ENCODE measurements around the gene PDE1A.

The PDE1A gene

GRCh38 chr2:182426918-182427240, at the start of gene PDE1A:
TSS of gene PDE1A (minus strand) at chr2:182427036.
- DNase-seq (ENCODE audit: low read depth in 1 of 2, low spot score in 1 of 2), result no peak

- no peak for DNase-seq (ENCODE audit: low read depth in 1 of 2, low spot score in 1 of 2)
Measured at GRCh38 chr2:182473635-182474034, 46.8 kb upstream of the PDE1A start.

DNA sequence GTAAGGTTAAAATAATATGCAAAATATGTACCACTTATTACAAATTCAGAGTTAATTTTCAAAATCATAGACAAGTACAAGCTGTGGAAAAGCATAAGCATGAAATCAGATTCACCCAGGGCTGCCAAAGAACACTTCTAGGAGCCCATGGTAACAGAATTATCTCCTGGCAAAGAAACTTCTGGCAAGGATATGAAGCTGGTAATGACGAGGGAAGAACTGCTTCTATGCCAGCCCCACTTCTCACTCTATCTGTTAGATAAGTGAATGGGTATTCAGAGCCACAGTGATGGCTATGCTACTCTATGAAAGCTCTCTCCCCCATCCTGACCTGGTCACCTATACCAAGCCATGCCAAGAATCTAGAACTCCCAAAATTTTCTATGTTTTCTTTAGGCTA, 36.9 kb upstream of the PDE1A start:
- DNase-seq (ENCODE audit: low read depth in 1 of 2, low spot score in 1 of 2), result no peak

DNA sequence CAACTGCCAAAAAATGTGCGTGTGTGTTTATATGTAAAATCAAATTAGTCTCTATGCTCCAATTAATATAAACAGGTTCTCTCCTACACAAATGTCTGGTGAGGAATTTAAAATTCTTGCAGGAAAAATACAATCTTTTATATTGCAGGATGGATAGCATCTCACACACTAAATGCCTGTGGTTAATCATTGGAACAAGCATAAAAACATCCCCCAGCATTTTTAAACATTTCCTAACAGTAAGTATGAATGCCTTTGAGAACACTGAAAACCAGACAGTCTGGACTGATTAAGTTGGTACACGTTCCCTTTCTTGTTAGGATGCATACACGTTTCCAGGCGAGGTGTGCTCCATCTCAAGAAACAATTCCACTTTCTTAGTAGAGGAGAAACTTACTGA, 29.9 kb upstream of the PDE1A start:
- no peak for DNase-seq (ENCODE audit: low read depth in 1 of 2, low spot score in 1 of 2)

- DNase-seq (ENCODE audit: low read depth in 1 of 2, low spot score in 1 of 2), result no peak
Measured at GRCh38 chr2:182452456-182452990, 25.7 kb upstream of the PDE1A start.

GRCh38 chr2:182448371-182448770, 21.5 kb upstream of the PDE1A start:
- DNase-seq (ENCODE audit: low read depth in 1 of 2, low spot score in 1 of 2), result no peak

DNA sequence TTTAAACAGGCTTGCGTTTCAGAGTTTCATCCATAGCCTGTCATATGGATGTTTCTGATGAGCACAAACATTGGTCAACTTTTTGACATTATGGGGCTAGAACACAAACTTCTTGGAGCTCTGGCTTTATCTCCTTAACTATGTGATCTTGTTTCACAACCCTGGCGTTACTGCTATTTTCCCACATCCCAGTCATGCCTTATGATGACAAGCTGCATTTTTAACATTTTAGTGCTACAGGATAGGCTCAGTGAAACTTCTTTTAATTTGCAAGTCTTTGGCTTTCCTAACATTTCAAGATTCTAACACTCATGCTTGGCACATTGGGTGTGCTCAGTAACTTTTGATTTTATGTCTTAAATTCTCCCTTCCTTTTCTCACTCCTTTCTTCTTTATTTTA, 21.0 kb upstream of the PDE1A start:
- no peak for DNase-seq (ENCODE audit: low read depth in 1 of 2, low spot score in 1 of 2)

GRCh38 chr2:182447163-182447562, 20.3 kb upstream of the PDE1A start:
- no peak for DNase-seq (ENCODE audit: low read depth in 1 of 2, low spot score in 1 of 2)

DNA sequence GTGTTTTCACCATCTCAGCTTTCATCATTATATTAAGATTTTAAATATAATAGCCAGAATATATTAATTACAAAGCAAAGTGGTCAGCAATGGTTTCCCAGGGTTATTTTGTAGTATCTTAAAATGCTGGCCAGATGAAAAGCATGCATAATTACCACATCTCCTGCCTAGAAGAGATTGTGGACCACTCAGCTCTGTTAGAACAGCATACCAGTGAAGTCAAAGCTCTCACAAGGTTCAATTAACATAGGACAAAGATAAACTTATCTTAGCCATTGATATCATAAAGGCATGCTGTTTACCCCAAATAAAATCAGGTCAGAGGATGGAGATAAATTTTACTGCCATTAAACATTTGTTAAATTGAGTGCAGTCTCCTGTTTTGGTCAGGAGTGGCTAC, 19.3 kb upstream of the PDE1A start:
- DNase-seq (ENCODE audit: low read depth in 1 of 2, low spot score in 1 of 2), result no peak

- DNase-seq (ENCODE audit: low read depth in 1 of 2, low spot score in 1 of 2), result no peak
Measured at GRCh38 chr2:182445391-182445965, 18.6 kb upstream of the PDE1A start.

- DNase-seq (ENCODE audit: low read depth in 1 of 2, low spot score in 1 of 2), result no peak
Measured at GRCh38 chr2:182444806-182445205, 18.0 kb upstream of the PDE1A start.

DNA sequence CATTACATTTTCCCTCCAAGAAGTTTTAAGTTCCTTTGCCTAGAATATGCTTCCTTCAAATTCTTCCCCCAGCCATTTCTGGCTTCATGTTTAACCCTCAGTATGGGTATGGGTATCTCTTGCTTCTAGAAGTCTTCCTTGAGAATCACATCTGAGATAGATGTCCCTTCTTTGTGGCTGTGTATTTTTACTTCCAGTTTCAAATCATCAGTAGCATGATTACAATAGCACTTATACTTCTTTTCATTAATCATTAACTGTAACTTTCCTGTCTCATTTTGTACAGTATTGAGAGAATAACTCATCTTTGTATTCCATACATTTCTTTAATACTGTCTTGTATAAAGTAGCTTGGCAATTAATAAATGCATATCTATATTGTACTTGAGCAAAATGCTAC, 17.3 kb upstream of the PDE1A start:
- DNase-seq (ENCODE audit: low read depth in 1 of 2, low spot score in 1 of 2), result no peak

- DNase-seq (ENCODE audit: low read depth in 1 of 2, low spot score in 1 of 2), result no peak
Measured at GRCh38 chr2:182436252-182436651, 9.4 kb upstream of the PDE1A start.

- DNase-seq (ENCODE audit: low read depth in 1 of 2, low spot score in 1 of 2), result no peak
Measured at GRCh38 chr2:182435754-182436153, 8.9 kb upstream of the PDE1A start.

- no peak for DNase-seq (ENCODE audit: low read depth in 1 of 2, low spot score in 1 of 2)
Measured at GRCh38 chr2:182432051-182432450, 5.2 kb upstream of the PDE1A start.

DNA sequence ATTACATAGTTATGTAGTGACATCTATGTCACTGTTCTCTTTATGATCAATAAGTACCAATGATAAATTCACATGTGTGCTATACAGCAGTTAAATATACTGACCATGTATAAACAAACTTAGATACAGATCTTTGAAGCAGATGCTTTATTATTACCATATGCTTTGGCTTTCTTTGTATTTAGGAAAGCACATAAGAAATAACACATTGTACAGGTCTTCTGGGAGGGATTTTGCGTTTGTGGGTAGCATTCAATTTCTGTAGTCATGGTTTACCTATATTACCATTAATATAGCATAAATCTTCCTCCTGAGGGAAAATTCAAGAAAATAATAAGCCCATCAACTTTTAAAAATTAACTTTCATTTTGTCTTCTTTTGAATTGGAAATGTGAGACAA, 1.6 kb upstream of the PDE1A start:
- no peak for DNase-seq (ENCODE audit: low read depth in 1 of 2, low spot score in 1 of 2)

- no peak for DNase-seq (ENCODE audit: low read depth in 1 of 2, low spot score in 1 of 2)
Measured at GRCh38 chr2:182426082-182426917, 536 bp downstream of the PDE1A start.

DNA sequence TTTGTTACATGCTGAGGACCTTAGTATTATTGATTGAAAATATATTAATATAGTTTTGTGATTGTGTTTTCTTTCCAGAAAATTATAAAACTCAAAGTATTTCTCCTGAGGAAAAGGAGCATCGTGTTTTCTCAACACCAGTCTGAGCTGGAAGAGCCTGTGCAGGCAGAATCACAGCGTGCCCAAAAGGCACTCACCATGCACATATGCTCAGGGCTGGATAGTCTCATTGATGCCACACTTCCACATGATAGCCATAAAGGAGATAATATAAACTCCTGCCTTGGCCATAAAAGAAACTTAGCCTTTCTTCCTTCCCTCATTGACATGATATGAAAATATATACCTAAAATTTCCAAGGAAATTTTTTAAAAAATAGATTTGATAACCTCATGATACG, 4.0 kb downstream of the PDE1A start:
- DNase-seq (ENCODE audit: low read depth in 1 of 2, low spot score in 1 of 2), result no peak

- no peak for DNase-seq (ENCODE audit: low read depth in 1 of 2, low spot score in 1 of 2)
Measured at GRCh38 chr2:182420669-182421068, 6.2 kb downstream of the PDE1A start.

- no peak for DNase-seq (ENCODE audit: low read depth in 1 of 2, low spot score in 1 of 2)
Measured at GRCh38 chr2:182416861-182417260, 10.0 kb downstream of the PDE1A start.

- no peak for DNase-seq (ENCODE audit: low read depth in 1 of 2, low spot score in 1 of 2)
Measured at GRCh38 chr2:182416191-182416590, 10.6 kb downstream of the PDE1A start.

DNA sequence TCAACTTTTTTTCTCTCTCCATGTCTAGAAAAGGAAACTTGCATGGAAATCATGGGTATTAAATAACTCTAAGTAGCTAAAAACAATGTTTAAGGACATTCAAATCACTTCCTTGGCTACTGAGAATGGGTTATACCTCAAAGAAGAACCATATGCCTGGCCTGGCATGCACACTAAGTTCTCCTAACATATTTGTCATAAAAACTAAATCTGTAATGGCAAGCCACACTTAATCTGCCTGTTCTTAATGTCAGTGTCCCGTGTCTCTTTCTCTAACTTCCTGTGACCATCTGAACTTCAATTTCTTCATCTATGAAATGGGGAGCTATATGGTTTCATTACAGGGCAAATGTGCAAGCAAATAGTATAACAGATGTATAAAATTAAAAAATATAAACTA, 11.1 kb downstream of the PDE1A start:
- DNase-seq (ENCODE audit: low read depth in 1 of 2, low spot score in 1 of 2), result no peak

GRCh38 chr2:182412858-182413257, 14.0 kb downstream of the PDE1A start:
- no peak for DNase-seq (ENCODE audit: low read depth in 1 of 2, low spot score in 1 of 2)

Measured in activated CD4-positive, alpha-beta T cell treated with anti-CD3 and anti-CD28 coated beads, Interleukin-2, amount 50 U/mL, for 24 hours (primary cell).